Measurements from ENCODE around the gene CBFA2T3. TPM values are rescaled to one million over a fixed set of nuclear protein-coding genes. Genes with fewer than 3 reads are reported as not detected.

CBFA2T3 gene
- total RNA-seq, 1 donor from 2014 or later: 1.9 TPM

DNA sequence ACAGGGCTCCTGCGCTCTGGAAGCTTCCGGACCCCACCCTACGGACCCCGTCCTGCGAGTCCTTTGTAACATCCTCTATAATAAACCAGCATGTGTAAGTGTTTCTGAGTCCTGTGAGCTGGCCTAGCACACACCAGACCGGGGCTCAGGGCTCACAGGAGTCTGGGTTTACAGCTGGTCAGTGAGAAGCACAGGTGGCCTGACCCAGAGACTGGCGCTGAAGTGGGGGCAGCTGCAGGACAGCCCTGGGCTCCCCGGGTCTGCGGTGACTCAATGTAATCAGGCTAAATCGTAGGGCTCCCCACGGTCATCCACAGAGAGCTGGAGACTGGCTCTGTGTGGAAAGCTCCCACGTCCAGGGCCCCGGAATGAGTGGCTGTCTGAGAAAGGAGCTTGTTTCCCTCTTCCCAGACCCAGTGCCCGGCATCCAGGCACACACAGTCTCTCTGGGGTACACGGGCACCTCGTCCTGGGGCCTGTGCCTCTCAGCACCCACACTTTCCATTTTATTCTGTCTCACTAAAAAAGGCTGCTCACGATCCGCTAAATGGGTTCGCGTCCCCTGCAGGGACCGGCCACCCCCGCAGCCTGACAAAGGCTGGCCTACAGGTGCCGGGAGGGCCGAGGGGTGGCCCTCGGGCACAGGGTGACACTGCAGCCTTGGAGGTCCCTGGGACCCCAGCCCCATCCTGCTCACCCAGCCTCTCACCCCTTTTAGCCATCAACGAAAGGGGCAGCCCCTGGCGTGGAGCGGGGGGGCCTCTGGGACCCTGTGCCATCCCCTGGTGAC, 18.9 kb upstream of the CBFA2T3 start:
- no peak for DNase-seq

DNA sequence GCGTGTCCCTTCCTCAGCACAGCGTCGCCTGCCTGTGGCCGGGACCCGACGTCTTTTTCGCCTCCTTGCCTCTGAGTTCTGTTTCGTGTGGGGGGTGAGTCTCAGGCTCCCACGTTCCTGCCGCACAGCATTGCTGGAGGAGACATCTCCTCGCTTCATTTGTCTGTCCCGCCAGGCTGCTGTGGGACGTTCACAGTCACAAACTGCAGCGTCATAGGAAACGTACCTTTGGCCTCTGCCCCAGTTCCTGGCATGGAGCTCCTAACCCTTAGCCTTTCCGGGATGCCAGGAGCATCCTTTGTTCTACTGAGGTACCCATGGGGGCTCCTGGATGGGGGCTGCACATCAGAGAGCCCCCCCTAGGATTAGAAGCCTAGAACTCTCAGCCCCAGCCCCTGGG, 18.2 kb upstream of the CBFA2T3 start:
- no peak for DNase-seq

DNA sequence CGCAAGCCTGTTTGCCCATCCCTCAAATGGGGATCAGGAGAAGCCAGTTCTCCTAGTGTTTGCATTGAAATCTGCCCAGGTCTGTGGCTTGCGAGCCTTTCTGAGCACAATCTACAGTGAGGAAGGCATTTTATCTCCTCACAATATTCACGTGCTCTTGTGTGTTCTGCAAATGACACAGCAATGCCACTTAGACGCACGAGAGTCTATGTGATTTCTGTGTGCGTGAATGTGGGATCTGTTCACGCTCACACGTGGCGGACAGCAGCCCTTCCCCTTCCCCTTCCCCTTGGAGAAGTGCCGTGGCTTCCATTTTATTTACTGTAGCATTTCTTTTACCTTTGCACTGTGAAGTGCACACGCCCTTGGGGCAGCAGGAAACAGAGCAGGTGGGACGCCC, 17.7 kb upstream of the CBFA2T3 start:
- no peak for DNase-seq

DNA sequence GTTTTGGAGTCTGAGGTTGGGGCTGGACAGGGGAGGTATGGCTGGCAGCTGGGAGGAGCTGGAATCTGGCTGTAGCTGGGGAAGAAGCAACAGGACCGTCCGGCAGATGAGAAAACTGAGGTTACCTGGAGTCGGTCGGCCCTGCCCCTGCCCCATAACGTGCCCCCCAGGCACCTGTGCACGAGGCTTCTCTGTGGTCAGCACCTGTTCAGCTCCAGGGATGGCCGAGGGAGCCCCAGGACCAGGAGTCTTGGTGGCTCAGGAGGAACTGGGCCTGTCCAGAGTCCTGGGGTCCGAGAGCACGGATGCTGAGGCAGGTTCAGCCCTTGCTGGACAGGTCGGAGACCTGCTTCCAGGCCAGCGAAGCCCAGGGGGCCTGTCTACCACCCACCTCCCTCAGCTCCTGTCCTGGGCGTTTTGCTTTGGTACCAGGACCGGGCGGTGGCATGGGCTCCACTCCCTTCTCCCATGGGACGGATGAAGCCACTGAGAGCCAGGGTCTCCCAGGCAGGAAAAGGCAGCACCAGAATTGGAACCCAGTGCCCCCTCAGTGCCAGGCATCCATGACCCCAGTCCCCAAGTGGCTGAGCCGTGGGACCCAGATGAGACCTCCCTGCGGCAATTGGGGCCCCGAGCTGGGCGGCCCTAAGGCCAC, 17.1 kb upstream of the CBFA2T3 start:
- no peak for DNase-seq

DNA sequence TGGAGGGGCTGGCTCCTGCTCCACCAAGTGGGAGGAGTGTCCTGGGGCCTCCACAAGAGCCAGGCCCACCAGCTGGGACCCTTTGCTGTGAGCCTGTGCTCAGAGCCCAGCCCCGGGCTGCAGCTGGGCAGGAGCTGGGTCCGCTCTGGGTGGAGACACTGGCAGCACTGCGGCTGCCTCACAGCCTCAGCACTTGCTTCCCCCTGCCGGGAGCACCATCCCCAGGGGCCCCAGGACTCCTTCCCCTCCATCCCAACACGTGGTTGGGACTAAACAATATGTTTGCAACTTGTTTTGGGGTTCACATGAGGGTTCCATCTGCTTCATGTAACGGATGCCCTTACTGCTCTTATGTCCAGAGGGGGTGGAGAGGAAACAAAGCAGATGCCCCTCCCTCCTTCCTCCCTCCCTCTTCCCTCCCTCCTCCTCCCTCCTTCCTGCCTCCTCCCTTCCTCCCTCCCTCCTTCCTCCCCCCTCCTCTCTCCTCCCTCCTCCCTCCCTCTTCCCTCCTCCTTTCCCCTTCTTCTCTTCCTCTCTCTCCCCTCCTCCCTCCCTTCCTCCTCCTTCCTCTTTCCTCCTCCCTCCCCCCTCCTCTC, 16.3 kb upstream of the CBFA2T3 start:
- no peak for DNase-seq

DNA sequence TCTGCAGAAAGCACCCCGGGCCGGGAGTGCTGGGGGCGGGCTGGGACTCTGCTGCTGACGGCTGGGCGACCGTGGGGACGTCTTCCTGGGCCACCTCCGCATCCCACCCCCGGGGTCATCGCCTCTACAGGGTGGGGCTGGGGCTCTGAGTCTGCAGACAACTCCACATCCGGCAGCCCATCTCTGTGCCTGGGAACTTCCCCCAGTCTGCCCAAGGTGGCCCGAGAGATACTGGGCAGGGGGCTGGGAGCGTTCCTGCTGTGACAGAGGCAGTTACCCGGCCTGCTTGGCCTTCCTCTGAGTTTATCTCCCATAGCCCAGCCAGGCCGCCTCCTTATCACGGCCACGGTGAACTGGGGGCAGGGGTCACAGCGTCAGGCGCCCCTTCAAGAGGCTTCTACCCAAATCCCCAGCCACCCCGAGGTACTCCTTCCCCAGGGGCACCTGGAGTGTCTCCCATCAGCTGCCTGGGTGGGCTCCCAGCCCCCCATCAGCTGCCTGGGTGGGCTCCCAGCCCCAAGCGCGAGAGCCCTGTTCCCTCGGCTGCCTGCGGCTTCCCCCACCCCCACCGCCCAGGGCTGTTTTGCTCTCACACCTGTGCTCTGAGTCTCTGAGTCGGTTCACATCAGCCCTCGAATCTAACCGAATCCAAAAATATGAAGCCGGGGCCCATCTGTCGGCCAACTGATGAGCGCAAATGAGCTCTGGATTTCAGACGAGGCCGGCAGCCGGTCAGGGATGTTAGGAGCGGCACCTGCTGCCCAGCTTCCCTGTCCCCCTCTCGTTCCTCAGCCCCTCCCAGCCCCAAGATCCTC, 15.6 kb upstream of the CBFA2T3 start:
- no peak for DNase-seq

DNA sequence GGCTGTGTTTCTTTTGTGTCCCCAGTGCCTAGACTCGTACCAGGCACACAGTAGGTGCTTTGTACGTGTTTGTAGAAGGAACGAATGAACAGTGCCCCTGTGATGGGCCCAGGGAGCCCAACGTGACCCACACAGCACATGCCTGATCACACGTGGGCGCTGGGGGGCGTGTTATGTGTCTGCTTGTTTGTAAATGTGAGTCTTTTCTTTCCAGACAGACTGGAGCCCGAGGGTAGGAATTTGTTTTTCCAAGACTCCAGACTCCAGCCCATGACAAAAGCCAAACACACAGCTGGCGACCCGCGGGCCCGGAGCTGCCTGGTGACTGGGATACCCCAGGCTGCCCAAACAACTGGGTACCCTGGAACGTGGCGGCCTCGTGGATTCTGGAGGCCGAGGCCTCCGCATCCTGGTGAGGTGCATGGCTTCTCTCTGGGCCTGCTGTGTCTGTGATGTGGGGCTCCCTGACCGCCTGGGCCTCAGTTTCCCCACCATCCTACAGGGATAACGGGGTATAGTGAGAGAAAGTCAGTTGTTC, 14.9 kb upstream of the CBFA2T3 start:
- DNase-seq: no peak

DNA sequence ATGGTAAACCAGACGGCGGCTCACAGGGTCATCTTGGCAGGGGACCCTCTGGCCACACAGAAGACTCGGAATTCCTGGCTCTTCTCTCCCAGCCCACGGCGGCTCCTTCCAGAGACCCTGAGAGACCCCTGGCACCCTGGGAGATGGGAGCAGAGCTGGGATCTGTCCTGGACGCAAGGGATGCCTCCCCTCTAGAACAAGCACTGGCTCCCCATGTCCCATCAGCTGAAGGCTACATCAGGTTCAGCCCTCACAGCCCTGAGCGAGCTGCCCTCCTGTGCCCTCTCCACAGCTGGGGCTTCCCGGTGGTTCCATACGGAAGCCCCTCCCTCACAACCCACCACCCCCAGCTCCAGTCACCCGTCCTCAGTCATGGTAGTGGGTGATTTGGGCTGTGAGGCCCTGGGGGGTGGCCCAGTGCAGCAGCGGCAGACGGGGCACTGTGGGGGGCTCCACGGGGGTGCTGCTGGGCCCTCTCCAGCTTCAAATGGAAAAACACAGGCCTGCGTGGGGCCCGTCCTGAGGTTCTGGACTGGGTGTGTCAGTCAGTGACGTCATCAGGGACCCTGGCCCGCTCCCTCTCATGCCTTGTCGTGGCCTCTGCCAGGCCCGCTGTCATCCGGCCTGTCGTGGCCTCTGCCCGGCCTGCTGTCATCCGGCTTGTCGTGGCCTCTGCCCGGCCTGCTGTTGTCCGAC, 13.0 kb upstream of the CBFA2T3 start:
- DNase-seq: no peak

DNA sequence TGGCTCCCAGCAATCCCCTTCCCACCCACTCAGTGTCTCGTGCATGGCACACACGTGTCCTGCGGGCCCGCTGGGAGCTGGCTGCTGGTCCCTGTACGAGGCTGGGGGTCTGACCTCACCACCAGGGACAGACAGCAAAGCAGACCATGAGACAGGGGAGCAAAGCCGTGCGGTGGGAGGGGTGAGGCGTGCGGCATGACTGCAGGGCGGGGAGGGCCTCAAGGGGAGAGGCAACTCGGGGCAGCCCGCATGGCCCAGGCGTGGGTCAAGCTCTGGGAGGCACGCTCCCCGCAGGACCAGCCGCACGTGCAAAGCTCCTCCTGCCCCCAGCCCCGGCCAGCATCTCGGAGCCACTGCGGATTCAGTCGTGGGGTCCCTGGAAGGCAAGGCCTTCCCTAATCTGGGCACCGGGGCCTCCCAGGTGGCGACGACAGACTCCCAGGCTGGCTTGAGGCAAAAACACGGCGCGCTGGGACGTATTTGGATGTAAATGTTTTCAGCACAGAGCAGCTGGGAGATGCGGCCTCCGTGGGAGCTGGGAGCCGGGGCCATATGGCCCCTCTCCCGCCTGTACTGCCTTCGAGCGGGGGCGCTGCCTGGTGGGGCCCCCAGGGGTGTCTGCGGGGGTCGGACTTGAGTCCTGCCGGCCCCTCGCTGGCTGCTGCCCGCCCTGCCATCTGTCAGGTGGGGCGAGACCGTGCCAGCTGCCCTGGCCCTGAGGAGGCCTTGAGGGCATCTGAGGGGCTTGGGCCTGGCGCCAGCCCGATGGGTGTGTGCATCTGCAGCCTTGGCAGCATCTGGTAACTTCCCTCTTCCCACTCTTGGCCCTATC, 12.2 kb upstream of the CBFA2T3 start:
- no peak for DNase-seq

DNA sequence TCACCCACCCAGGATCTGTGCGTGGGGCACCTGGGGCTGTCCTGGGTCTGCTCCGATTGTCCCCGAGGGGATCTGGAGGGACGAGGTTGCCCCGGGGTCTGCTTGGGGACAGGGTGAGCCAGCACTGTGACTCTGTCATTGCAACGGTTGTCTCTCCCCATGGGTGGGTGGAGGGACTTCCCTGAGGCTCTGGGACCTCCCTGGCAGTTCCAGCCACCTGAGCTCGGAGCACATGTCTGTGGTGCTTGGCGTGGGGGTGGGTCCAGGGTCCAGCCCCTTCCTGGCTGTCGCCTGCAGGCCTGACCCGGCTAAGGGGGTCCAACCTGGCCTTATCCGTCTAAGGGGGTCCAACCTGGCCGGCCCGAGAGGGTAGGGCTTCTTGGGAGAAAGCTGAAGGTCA, 8.5 kb upstream of the CBFA2T3 start:
- DNase-seq: no peak

DNA sequence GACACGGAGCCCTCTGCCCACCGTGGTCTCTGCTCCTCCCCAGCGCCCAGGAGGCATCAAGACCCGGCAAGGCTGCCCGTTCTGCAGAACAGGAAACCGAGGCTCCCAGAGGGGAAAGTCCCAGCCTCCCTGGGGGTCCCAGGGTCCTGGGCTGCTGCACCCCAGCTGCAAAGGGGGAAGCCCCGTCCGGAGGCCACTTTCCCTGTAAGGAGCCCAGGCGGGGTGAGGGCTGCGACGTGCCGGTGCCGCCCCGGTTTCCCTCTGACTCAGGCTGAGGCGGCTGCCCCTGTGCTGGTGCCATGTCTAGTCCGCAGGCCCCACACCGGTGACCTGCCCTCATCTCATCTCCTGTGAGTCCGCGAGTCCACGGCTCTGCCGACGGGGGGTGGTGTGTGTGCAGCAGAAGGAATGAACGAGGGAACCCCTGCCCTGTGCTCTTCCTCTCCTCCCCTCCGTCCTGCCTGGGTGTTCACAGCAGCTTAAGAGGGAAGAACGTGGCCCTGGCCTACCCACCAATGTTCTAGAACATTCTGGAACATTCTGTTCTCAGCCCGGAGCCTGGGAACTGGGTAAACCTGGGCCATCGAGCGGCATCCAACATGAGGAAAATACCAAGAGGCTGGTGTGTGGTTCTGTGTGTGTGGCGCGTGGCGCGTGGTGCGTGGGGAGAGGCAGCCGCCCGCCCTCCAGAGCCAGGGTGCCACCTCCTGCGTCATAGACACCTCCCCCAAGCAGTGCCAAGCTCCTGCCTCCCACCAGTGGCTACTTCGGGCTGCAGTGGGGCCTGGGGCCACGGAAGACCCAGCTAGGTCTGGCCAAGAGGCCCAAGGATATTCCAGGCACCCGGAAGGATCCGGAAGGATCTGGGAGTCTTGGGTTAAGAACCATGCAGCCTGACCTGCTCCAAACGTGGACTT, 7.0 kb upstream of the CBFA2T3 start:
- DNase-seq: no peak

DNA sequence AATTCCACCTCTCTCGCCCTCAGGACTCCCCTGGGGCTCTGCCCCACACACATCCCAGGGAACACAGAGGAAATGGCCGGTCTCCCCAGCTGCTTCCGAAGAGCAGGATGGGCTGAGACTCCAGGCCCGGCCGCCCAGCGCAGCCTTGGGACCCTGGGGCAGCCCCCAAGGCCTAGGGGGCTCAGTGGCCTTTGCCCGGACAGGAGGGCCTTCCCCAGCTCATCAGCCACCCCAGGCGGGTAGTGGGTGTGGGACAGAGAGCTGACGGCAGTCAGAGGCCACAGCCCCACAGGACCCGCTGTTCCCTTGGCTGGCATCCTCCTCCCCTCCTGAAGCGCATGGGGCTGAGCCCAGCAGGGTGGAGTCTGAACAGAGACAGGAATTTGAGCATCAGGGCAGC, 6.2 kb upstream of the CBFA2T3 start:
- no peak for DNase-seq

DNA sequence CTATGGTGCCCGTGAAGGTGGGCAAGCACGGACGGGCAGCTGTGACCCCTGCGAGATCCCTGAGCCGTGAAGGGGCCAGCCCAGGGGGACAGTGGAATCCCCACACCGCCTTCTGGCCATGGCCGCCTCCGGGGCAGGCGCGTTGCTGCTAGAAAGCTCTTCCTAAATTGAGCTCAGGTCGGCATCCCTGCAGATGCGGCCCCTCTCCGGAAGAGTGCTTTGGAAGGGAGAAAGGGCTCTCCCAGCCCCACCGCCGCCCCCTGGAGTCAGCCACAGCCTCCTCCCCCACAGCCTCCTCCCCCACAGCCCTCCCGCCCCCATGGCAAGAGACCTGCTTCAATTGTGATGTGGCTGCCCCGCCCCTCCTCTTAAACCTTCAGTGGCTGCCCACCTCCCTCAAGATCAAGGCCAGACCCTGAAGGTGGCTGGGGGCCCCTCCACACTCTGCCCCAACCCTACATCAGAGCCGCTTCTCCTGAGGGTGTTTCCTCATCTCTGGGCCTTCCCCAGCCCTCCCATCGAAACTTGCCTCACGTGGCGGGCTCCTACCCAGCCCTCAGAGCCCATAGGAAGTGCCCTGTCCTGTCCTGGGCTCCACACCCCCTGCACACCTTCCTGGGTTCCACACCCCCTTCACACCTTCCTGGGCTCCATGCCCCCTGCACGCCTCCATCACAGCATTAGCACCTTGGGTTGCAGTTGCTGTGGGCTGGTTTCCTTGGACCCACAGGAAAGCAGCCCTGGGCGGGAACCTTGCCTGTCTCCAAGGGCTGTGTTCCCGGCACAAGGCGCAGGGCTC, 5.5 kb upstream of the CBFA2T3 start:
- no peak for DNase-seq

DNA sequence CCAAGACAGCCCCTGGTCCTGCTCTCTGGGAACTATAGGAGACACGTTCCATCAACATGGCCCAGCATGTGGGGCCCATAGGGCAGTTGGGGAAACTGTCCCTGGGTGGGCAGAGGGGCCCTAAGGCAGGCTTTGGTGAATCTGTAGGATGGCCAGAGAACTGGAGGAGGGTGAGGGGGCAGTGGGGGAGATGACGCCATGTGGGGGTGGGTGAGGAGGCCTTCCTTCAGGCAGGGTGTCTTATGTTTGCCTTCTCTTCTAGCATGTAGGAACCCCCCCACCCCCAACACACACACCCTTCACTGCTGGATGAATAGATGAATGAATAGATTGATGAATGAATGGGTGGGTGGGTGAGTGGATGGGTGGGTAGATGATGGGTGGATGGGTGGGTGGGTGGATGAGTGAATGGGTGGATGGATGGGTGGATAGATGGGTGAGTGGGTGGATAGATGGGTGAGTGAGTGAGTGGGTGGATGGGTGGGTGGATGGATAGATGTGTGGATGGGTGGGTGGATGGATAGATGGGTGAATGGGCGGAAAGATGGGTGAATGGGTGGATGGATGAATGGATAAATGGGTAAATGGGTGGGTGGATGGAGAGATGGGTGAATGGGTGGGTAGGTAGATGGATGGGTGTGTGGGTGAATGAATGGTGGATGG, 2.5 kb upstream of the CBFA2T3 start:
- no peak for DNase-seq

DNA sequence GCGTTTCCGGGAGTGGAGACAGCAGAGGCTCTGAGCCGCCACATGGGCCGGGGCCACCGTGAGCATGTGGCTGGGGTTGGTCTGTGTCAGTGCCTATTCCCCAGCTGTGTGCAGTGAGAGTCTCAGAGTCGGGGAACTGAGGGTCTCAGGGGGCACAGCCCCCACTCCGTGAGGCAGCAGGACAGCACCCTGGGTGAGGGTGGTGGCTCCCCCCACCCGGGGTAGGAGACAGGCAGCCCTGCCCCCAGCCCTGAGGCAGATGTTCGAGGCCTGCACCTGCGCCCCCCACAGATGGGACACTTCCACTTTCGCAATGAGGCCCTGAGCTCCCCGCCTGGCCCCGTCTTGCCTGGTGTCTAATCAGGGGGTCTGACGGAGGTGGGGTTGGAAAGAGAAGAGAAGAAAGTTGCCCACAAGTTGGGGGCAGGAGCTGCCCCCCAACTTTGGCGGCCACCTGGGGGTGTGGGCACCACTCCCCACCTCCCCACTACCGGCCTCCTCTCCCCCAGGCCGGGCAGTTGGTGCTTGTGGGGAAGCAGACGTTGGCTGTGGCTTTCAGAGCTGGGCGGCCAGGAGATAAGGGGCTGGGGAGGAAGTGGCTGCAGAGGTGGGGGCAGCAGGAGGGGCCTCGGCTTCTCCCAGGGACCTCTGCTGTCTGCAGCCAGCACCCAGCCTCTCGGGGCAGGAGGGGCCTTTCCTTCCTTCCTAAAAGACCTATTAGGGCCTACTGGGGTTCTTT, 1.8 kb upstream of the CBFA2T3 start:
- DNase-seq: no peak

DNA sequence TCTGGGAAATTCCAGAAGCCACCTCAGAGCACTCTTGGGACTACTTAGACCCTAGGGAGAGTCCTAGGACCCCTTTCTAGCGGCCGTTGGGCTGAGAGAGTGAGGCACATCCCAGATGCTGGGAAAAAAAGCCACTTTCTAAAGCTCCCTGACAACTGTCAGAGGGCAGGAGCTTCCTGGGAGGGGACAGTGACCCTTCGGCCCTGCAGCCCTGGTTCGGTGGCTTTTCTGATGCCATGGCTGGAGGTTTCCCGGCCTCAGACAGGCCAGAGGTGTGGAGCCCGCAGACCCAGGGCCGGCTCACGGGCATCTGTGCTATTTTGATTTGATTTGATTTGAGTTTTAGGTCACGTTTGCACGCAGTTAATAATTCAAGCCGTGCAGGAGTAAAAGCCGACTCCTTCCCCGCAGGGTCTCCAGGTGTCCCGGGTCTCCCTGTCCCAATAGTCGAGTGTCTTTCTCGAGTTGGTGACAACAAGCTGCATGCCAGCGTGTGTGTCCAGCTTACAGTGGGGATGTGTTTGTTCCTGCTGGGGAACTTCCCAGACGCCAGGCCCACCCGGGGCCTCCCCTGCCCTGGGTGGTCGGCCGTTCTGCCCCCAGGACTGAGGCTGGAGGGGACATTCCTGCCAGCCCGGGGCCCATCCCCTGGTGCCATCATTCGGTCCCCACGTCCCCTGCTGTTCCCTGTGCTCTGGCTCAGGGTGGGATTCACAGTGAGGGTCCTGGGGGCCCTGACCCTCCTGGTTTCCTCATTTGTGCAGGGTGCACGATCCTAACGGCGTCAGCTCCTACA, 1.0 kb upstream of the CBFA2T3 start:
- no peak for DNase-seq

Measured in occipital lobe (tissue), 2 donors.